Fibroblast of villous mesenchyme (primary cell): ENCODE measurements around the gene BICC1. TPM values are rescaled to one million over a fixed set of nuclear protein-coding genes. Genes with fewer than 3 reads are reported as not detected.

ENCODE experiments used
- DNase-seq: peaks from one replicate; pipeline ENCODE4 v3.0.0-alpha.2; 2010; ENCODE audit warnings: low read depth
- H3K4me3 ChIP-seq: 2 replicates; pipeline ENCODE4 v1.5.1; 2011; ENCODE audit warnings: low read depth, mild to moderate bottlenecking, low read length
- CTCF ChIP-seq: IDR thresholded peaks from 2 replicates; pipeline ENCODE4 v1.5.1; 2012; ENCODE audit warnings: low read depth, mild to moderate bottlenecking, low read length; ENCODE audit not compliant: insufficient read depth
- total RNA-seq: library from RNA; depleted of rRNA; stranded (reverse); fragments of >200 nt; gene quantifications from 2 replicates; pipeline ENCODE4 v1.2.3, GENCODE V29; 2012

BICC1 gene
- total RNA-seq, 1 donor = 39.3 TPM

GRCh38 chr10:58531084-58531695, 18.5 kb downstream of the BICC1 start:
- peak; percentile 80 for TF ChIP-seq CTCF
- H3K4me3 ChIP-seq = no peak overlapping the region
- DNase-seq = peak; percentile 78

- no peak for TF ChIP-seq CTCF
- H3K4me3 ChIP-seq = no peak overlapping the region
- no peak for DNase-seq
Observed at GRCh38 chr10:58535311-58535710, 22.6 kb downstream of the BICC1 start.

- no peak for TF ChIP-seq CTCF
- H3K4me3 ChIP-seq = no peak overlapping the region
- DNase-seq = no peak
Observed at GRCh38 chr10:58543141-58543540, 30.5 kb downstream of the BICC1 start.

- H3K4me3 ChIP-seq = no peak overlapping the region
- no peak for TF ChIP-seq CTCF
Observed at GRCh38 chr10:58544135-58544534, 31.5 kb downstream of the BICC1 start.

GRCh38 chr10:58545427-58545826, 32.8 kb downstream of the BICC1 start:
- DNase-seq = no peak
- H3K4me3 ChIP-seq = no peak overlapping the region
- no peak for TF ChIP-seq CTCF

More at GRCh38 chr10:58544135-58544534, 31.5 kb downstream of the BICC1 start:
- no peak for DNase-seq

GRCh38 chr10:58546137-58546536, 33.5 kb downstream of the BICC1 start:
- no peak for TF ChIP-seq CTCF
- no peak overlapping the region for H3K4me3 ChIP-seq
- DNase-seq = peak; percentile 32
